ENCODE measurements around the gene CBX6.

CBX6 gene

DNA sequence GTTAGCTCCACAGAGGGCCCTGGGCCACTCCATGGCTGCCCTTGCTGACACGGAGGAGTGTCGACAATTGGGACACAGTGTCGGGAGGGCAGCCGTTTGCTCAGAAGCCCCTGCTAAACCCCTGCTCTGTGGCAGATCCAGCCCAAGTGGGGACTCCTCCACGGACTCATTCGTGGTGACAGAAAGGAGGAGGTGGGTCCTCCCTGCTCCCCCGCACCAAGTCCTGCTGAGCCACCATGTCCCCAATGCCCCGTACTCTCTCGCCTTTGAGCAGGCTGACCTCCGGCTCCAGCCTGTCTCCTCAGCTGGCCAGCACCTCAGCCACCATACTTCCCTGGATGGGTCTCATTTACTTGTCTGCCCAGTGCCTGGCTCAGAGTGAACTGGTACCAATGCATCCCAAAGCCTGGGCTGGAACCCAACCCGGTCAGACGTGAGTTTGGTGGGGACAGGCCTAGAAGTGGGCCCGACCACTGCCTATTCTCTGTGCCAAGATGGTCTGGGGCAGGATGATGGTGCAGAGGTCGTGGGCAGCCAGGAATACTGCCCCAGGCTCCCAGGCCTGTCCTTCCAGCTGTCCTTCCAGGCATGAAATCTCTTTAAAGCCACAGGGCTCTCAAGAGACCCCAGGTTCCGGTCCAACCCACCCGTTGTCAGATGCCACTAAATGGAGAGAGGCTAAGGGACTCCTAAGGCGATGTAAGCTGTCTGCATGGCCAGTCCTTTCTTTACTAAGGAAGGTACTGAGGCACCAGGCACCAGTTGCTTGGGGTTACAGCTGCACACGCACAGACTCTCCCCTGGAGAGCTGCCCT, 4.3 kb downstream of the CBX6 start:
- DNase-seq, result no peak
- Histone ChIP-seq H2AFZ (ENCODE audit: low read depth, low read length) (no peak overlapping the region), H3K79me2 (ENCODE audit: insufficient read depth, low read length) (peaks cover 38% of the 10 kb centered on the region), H3K27me3 (ENCODE audit: insufficient read depth, low read length, poor library complexity) (peaks cover 4% of the 10 kb centered on the region), H3K4me2 (ENCODE audit: insufficient read depth, low read length) (no peak overlapping the region), H3K4me3 (ENCODE audit: low read depth in 1 of 2, low read length in 2 of 2) (no peak overlapping the region), H3K4me1 (ENCODE audit: insufficient read depth, low read length) (peaks cover 35% of the 10 kb centered on the region), H3K9ac (ENCODE audit: low read depth, low read length) (no peak overlapping the region), H3K27ac (ENCODE audit: low read length) (no peak overlapping the region), H3K36me3 (ENCODE audit: insufficient read depth, low read length) (peaks cover 65% of the 10 kb centered on the region), H4K20me1 (ENCODE audit: insufficient read depth, low read length) (peaks cover 71% of the 10 kb centered on the region), H3K9me3 (ENCODE audit: insufficient read depth, low read length, severe bottlenecking) (no peaks in the 10 kb centered on the region)
- ATAC-seq (ENCODE audit: insufficient read depth, low read depth), result no peak
- TF ChIP-seq EZH2 (IDR thresholded peaks at IDR 0.05; ENCODE audit: borderline replicate concordance, low read depth, low read length, severe bottlenecking) (no peak), CTCF (IDR thresholded peaks at IDR 0.05; ENCODE audit: borderline replicate concordance, extremely low read depth, low read length, poor library complexity, severe bottlenecking) (no peak)

DNA sequence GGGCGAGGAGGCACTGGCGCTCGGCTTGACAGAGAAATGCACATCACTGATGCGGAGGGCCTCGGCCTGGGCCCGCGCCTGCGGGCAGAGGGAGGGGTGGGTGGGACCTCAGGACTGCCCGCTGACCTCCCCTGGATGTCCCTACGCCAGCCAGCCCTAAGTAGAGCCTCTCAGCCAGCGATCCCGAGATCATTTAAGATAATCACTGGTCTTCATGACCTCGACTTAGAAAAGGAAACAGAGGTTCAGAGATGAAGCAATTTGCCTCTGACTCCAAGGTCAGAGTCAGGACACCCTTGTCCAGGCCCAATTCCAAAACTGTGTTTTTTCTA, 4.9 kb downstream of the CBX6 start:
- no peaks in the 10 kb centered on the region for H3K27me3 ChIP-seq (ENCODE audit: insufficient read depth, low read length, poor library complexity)
- H3K4me2 ChIP-seq (ENCODE audit: insufficient read depth, low read length), result no peak overlapping the region
- H3K27ac ChIP-seq (ENCODE audit: low read length), result no peak overlapping the region
- DNase-seq, result no peak
- TF ChIP-seq EZH2 (IDR thresholded peaks at IDR 0.05; ENCODE audit: borderline replicate concordance, low read depth, low read length, severe bottlenecking), result no peak
- TF ChIP-seq CTCF (IDR thresholded peaks at IDR 0.05; ENCODE audit: borderline replicate concordance, extremely low read depth, low read length, poor library complexity, severe bottlenecking), result no peak
- peaks cover 75% of the 10 kb centered on the region for H4K20me1 ChIP-seq (ENCODE audit: insufficient read depth, low read length)
- peaks cover 38% of the 10 kb centered on the region for H3K79me2 ChIP-seq (ENCODE audit: insufficient read depth, low read length)
- H2AFZ ChIP-seq (ENCODE audit: low read depth, low read length), result no peak overlapping the region
- H3K9me3 ChIP-seq (ENCODE audit: insufficient read depth, low read length, severe bottlenecking), result no peaks in the 10 kb centered on the region
- H3K4me3 ChIP-seq (ENCODE audit: low read depth in 1 of 2, low read length in 2 of 2), result no peak overlapping the region
- H3K9ac ChIP-seq (ENCODE audit: low read depth, low read length), result no peak overlapping the region
- no peak for ATAC-seq (ENCODE audit: insufficient read depth, low read depth)
- peaks cover 65% of the 10 kb centered on the region for H3K36me3 ChIP-seq (ENCODE audit: insufficient read depth, low read length)
- peaks cover 31% of the 10 kb centered on the region for H3K4me1 ChIP-seq (ENCODE audit: insufficient read depth, low read length)

DNA sequence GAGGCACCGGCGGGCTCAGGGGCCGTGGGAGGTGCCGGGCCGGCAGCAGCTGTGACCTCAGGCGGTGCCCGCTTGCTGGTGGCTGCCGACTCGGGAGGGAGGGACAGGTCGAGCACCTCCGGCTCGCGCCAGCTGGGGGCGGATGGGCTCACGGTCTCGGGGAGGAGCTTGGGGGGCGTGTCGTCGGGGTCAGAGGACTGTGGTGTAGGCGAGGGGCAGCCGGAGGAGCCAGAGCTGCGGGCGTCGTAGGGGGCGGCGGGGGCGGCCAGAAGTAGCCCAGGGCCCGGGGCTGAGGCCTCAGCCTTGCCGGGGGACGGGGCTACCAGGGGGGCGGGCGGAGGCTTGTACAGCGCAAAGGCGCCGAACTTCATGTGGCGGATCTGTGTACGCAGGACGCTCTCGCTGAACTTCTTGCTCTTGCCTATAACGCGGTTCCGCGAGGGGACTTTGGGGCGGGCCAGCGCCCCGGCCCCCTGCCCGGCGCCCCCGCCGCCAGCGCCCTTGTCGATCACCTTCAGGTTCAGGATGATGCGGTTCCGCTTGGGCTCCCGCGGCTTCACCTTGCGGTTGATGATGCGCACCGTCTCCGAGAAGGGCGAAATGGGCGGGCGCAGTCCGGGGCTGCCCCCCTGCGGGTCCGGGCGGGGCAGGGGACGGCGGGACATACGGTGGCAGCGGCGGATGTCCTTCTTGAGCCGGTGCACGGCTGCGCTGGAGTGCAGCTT, 5.5 kb downstream of the CBX6 start:
- TF ChIP-seq EZH2 (IDR thresholded peaks at IDR 0.05; ENCODE audit: borderline replicate concordance, low read depth, low read length, severe bottlenecking) (no peak), CTCF (IDR thresholded peaks at IDR 0.05; ENCODE audit: borderline replicate concordance, extremely low read depth, low read length, poor library complexity, severe bottlenecking) (no peak)
- Histone ChIP-seq H3K4me1 (ENCODE audit: insufficient read depth, low read length) (peaks cover 31% of the 10 kb centered on the region), H3K79me2 (ENCODE audit: insufficient read depth, low read length) (peaks cover 37% of the 10 kb centered on the region), H3K4me2 (ENCODE audit: insufficient read depth, low read length) (no peak overlapping the region), H3K9ac (ENCODE audit: low read depth, low read length) (no peak overlapping the region), H2AFZ (ENCODE audit: low read depth, low read length) (no peak overlapping the region), H3K36me3 (ENCODE audit: insufficient read depth, low read length) (peaks cover 65% of the 10 kb centered on the region), H3K27me3 (ENCODE audit: insufficient read depth, low read length, poor library complexity) (no peaks in the 10 kb centered on the region), H4K20me1 (ENCODE audit: insufficient read depth, low read length) (peaks cover 78% of the 10 kb centered on the region), H3K4me3 (ENCODE audit: low read depth in 1 of 2, low read length in 2 of 2) (no peak overlapping the region), H3K27ac (ENCODE audit: low read length) (no peak overlapping the region), H3K9me3 (ENCODE audit: insufficient read depth, low read length, severe bottlenecking) (no peaks in the 10 kb centered on the region)
- DNase-seq (no peak), ATAC-seq (ENCODE audit: insufficient read depth, low read depth) (no peak)
